Loucy (cell line): ENCODE results near the gene HOXC13.

ENCODE experiments used
- H2AFZ ChIP-seq: fragments of 200-600 bp; sonication (generic); 2 replicates; pipeline ENCODE4 v1.6.0; 2016; ENCODE audit warnings: antibody characterized with exemption, mild to moderate bottlenecking, low read length, moderate library complexity
- H3F3A ChIP-seq: fragments of 200-600 bp; 2 replicates; pipeline ENCODE4 v1.6.0; 2016; ENCODE audit warnings: antibody characterized with exemption, low read depth, mild to moderate bottlenecking
- H3K27me3 ChIP-seq: fragments of 200-600 bp; sonication (generic); 2 replicates; pipeline ENCODE4 v1.6.1; 2014; ENCODE audit warnings: low read length, mild to moderate bottlenecking; ENCODE audit not compliant: insufficient read depth, poor library complexity, severe bottlenecking
- H3K36me3 ChIP-seq: fragments of 200-600 bp; sonication (generic); 2 replicates; pipeline ENCODE4 v1.6.1; 2016; ENCODE audit warnings: low read length; ENCODE audit not compliant: insufficient read depth
- H3K4me1 ChIP-seq: fragments of 200-600 bp; sonication (generic); 2 replicates; pipeline ENCODE4 v1.5.1; 2014; ENCODE audit warnings: low read length, mild to moderate bottlenecking; ENCODE audit not compliant: insufficient read depth, poor library complexity, severe bottlenecking
- H3K4me2 ChIP-seq: fragments of 200-600 bp; sonication (generic); 2 replicates; pipeline ENCODE4 v1.6.0; 2014; ENCODE audit warnings: antibody characterized with exemption, low read length, low read depth, mild to moderate bottlenecking; ENCODE audit not compliant: poor library complexity, severe bottlenecking
- H3K4me3 ChIP-seq: fragments of 200-600 bp; sonication (generic); 2 replicates; pipeline ENCODE4 v1.5.1; 2014; ENCODE audit warnings: low read length, mild to moderate bottlenecking, mixed read lengths; ENCODE audit not compliant: poor library complexity, severe bottlenecking
- H3K79me2 ChIP-seq: fragments of 200-600 bp; sonication (generic); 2 replicates; pipeline ENCODE4 v1.6.1; 2014; ENCODE audit warnings: low read length; ENCODE audit not compliant: insufficient read depth
- H3K9ac ChIP-seq: fragments of 200-600 bp; sonication (generic); 2 replicates; pipeline ENCODE4 v1.6.0; 2014; ENCODE audit warnings: mild to moderate bottlenecking, low read depth, low read length, moderate library complexity; ENCODE audit not compliant: poor library complexity, severe bottlenecking
- H3K9me2 ChIP-seq: fragments of 200-600 bp; sonication (generic); replicated peaks from 2 replicates; pipeline ENCODE4 v1.6.1; 2016; ENCODE audit warnings: low read depth, low read length, mixed read lengths
- H3K9me3 ChIP-seq: fragments of 200-600 bp; sonication (generic); 2 replicates; pipeline ENCODE4 v1.6.1; 2014; ENCODE audit warnings: mild to moderate bottlenecking, antibody characterized with exemption, low read length, low read depth; ENCODE audit not compliant: insufficient read depth
- H4K20me1 ChIP-seq: fragments of 200-600 bp; sonication (generic); 2 replicates; pipeline ENCODE4 v1.6.0; 2014; ENCODE audit warnings: antibody characterized with exemption, low read length, mild to moderate bottlenecking; ENCODE audit not compliant: insufficient read depth, poor library complexity, severe bottlenecking
- CTCF ChIP-seq: fragments of 200-600 bp; sonication (generic); conservative IDR thresholded peaks from 2 replicates; pipeline ENCODE4 v1.5.1; 2014; ENCODE audit warnings: mild to moderate bottlenecking, antibody characterized with exemption, low read length
- EZH2phosphoT487 ChIP-seq: fragments of 200-600 bp; IDR thresholded peaks from 2 replicates; pipeline ENCODE4 v1.6.1; 2018; ENCODE audit warnings: antibody characterized with exemption, mild to moderate bottlenecking, moderate library complexity, borderline replicate concordance

HOXC13 gene

GRCh38 chr12:53980104-53980801 is 41.6 kb downstream of the HOXC13 start:
- Histone ChIP-seq H3K4me1 (peaks cover 22% of the 10 kb centered on the region), H3F3A (no peaks in the 10 kb centered on the region), H3K9me3 (no peaks in the 10 kb centered on the region), H4K20me1 (no peaks in the 10 kb centered on the region), H3K9me2 (no peaks in the 10 kb centered on the region), H3K27me3 (no peaks in the 10 kb centered on the region), H3K4me2 (peak overlapping the region; percentile 31), H3K79me2 (peaks cover 2% of the 10 kb centered on the region; the same call in 1 of the 2 replicates), H3K36me3 (no peaks in the 10 kb centered on the region), H2AFZ (0 out of 2 replicates have a peak overlapping the region, but pooled peaks have one; percentile 16), H3K4me3 (no peak overlapping the region), H3K9ac (no peak overlapping the region)
- no peak for TF ChIP-seq CTCF
- no peak for TF ChIP-seq EZH2phosphoT487

- H3K9ac ChIP-seq: no peak overlapping the region
- H3K36me3 ChIP-seq: no peaks in the 10 kb centered on the region
- peaks cover 25% of the 10 kb centered on the region for H3K4me1 ChIP-seq
- H3F3A ChIP-seq: no peaks in the 10 kb centered on the region
- H3K9me3 ChIP-seq: no peaks in the 10 kb centered on the region
- no peak for TF ChIP-seq EZH2phosphoT487
- no peak for TF ChIP-seq CTCF
- H2AFZ ChIP-seq: no peak overlapping the region
- H3K79me2 ChIP-seq: peaks cover 9% of the 10 kb centered on the region; the same call in 1 of the 2 replicates
- no peaks in the 10 kb centered on the region for H4K20me1 ChIP-seq
- H3K27me3 ChIP-seq: no peaks in the 10 kb centered on the region
- H3K4me2 ChIP-seq: no peak overlapping the region
- no peaks in the 10 kb centered on the region for H3K9me2 ChIP-seq
- H3K4me3 ChIP-seq: no peak overlapping the region
These were observed 42.3 kb downstream of the HOXC13 start for GRCh38 chr12:53980802-53981496.

- no peak overlapping the region for H2AFZ ChIP-seq
- no peak overlapping the region for H3K9ac ChIP-seq
- H3K4me1 ChIP-seq: peaks cover 26% of the 10 kb centered on the region
- H3K9me2 ChIP-seq: no peaks in the 10 kb centered on the region
- H3K9me3 ChIP-seq: no peaks in the 10 kb centered on the region
- H3K4me3 ChIP-seq: no peak overlapping the region
- H3K79me2 ChIP-seq: peaks cover 11% of the 10 kb centered on the region; the same call in 1 of the 2 replicates
- TF ChIP-seq EZH2phosphoT487: no peak
- no peak for TF ChIP-seq CTCF
- H3F3A ChIP-seq: no peaks in the 10 kb centered on the region
- no peaks in the 10 kb centered on the region for H3K27me3 ChIP-seq
- no peaks in the 10 kb centered on the region for H3K36me3 ChIP-seq
- no peak overlapping the region for H3K4me2 ChIP-seq
- no peaks in the 10 kb centered on the region for H4K20me1 ChIP-seq
These were observed 43.3 kb downstream of the HOXC13 start for GRCh38 chr12:53981634-53982565.
